Measurements from ENCODE around the gene DEUP1.
"Not testable (repeated sequence)": the region's sequence is repeated elsewhere in the genome, so short reads cannot be mapped to it uniquely, and the experiment has no call there.

The DEUP1 gene, protein sequence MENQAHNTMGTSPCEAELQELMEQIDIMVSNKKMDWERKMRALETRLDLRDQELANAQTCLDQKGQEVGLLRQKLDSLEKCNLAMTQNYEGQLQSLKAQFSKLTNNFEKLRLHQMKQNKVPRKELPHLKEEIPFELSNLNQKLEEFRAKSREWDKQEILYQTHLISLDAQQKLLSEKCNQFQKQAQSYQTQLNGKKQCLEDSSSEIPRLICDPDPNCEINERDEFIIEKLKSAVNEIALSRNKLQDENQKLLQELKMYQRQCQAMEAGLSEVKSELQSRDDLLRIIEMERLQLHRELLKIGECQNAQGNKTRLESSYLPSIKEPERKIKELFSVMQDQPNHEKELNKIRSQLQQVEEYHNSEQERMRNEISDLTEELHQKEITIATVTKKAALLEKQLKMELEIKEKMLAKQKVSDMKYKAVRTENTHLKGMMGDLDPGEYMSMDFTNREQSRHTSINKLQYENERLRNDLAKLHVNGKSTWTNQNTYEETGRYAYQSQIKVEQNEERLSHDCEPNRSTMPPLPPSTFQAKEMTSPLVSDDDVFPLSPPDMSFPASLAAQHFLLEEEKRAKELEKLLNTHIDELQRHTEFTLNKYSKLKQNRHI

GRCh38 chr11:93330446-93330984 lies at the start of gene DEUP1:
Gene DEUP1, plus strand, starts transcription at chr11:93330742. Its CDS starts 1,518 bp downstream, at chr11:93332260.
- peak; percentile 62 for DNase-seq

DNA sequence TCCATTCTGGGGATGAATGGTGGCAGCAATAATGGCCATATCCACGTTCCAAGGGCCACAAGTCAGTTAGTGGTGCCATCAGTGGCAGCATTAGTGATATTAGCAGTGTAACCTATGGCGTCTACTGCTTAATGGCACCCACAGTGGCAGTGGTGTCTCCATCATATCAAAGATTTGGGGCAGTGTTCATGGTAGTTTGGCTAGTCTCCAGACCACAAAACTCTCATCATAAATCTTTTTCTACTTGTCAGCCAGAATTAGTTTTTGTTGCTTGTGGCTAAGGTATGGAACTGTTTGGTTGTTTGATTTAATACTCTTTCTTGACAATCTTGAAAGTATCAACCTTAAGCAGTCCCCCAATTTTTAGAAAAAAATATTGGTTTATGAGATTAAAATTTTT lies 45.1 kb upstream of the DEUP1 start:
- DNase-seq = no peak

DNA sequence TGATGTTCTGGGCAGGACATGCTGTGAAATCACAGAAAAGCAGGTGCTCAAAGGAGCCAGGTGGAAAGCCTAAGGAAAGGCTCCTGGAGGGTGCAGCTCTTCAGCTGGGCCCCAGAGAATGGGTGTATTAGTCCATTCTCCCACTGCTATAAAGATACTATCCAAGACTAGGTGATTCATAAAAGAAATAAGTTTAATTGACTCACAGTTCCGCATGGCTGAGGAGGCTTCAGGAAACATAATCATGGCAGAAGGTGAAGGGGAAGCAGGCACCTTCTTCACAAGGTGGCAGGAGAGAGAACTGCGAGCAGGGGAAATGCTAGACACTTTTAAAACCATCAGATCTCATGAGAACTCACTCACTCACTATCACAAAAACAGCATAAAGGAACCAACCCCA lies 43.1 kb upstream of the DEUP1 start:
- DNase-seq = no peak

DNA sequence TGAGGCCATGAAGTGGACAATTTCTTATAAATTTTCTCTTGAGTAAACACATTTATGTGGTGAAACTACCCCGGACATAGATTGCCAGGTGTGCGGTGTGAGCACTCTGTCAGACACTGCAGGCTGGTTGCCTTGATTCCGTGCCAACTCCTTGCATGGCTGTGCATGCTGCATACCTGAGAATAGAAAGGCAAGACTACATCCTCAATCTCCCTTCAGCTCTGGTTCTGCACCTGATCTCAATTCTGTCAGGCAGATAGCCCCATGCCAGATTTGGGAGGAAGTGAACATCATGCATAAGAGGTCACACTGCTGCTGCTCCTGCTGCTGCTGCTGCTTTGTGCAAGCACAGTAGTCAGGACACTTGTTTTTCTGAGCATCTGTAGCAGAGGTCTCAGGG lies 42.5 kb upstream of the DEUP1 start:
- no peak for DNase-seq

- DNase-seq = no peak
Measured at GRCh38 chr11:93288767-93289166, 41.8 kb upstream of the DEUP1 start.

GRCh38 chr11:93289782-93290463 lies 40.6 kb upstream of the DEUP1 start:
- no peak for DNase-seq

DNA sequence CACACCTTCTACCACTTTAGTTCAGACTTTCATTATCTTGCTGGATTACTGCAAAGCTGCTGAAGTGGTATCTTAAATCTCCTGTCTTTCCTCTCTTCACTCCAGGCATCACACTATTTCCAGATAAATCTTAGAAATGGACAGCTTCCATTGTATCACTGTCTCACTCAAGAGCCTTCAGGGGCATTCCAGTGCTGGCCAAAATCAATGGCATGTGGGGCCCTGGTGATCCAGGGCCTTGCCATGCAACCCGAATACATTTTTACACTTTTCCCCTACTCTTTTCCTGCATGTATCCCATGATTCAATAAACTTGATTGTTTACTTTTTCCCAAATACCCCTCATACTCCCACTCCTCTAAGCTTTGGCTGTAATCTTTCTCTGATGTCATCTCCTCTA lies 39.4 kb upstream of the DEUP1 start:
- DNase-seq = no peak

DNA sequence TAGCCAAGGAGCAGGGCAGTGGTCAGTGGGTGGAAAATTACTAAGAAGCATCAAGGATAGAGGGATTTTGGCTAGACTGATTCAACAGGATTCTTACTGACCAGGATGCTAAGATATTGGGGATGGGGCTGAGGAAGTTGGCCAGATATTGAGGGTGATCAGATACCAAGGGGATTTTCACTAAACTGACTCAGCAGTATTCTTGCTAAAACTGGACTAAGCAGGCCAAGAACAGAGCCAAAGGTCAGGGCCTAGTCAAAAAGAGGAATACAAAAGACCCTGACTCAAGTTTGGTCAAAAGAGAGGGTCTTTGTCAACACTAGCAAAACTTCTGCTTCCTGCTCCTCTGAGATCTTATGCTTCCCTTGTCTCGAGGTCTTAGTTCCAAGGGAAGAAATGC lies 38.6 kb upstream of the DEUP1 start:
- DNase-seq = no peak

GRCh38 chr11:93295921-93296575 lies 34.5 kb upstream of the DEUP1 start:
- DNase-seq = no peak

GRCh38 chr11:93303689-93304088 lies 26.9 kb upstream of the DEUP1 start:
- no peak for DNase-seq

DNA sequence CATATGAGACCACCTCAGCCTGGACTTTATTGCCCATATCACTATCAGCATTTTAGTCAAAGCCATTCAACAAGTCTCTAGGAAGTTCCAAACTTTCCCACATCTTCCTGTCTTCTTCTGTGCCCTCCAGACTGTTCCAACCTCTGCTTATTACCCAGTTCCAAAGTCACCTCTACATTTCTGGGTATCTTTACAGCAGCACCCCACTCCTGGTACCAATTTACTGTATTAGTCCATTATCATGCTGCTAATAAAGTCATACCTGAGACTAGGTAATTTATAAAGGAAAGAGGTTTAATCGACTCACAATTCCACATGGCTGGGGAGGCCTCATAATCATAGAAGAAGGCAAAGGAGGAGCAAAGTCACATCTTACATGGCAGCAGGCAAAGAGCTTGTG lies 16.1 kb upstream of the DEUP1 start:
- DNase-seq = not testable (repeated sequence)

- DNase-seq = no peak
Measured at GRCh38 chr11:93319224-93319839, 11.2 kb upstream of the DEUP1 start.

DNA sequence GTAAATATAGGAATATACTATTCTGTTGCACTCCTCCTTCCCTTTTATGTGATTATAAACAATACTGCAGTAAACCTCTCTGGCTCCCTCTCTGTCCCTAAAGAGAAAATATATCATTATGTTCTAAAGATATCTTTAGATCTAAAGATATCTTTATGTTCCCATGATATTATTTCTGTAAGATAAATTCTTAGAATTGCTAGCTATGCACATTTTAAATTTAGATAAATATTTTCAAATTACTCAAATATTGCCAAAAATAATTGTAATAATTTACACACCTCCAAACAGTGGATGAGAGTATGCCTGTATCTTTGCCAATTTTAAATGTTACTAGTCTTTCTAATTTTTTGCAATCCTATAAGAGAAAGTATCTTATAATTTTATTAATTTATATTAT lies 10.3 kb upstream of the DEUP1 start:
- no peak for DNase-seq

DNA sequence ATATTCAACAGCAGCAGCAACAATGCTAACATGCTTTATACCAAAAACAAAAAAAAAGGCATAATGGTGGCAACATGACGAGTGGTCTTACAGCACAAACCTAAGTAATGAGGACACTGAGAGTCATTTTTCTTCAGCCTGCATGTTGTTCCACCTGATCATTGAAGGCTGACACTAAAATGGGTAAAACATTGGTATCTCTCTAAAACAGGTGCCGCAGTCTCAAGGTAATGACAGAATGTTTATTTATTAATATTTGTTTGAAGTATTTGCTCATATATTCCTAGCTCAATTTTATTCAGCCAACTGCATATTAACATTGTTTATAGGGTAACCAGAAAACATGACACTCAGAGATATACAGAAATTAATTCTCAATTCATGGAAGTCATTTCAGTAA lies 8.3 kb upstream of the DEUP1 start:
- no peak for DNase-seq

DNA sequence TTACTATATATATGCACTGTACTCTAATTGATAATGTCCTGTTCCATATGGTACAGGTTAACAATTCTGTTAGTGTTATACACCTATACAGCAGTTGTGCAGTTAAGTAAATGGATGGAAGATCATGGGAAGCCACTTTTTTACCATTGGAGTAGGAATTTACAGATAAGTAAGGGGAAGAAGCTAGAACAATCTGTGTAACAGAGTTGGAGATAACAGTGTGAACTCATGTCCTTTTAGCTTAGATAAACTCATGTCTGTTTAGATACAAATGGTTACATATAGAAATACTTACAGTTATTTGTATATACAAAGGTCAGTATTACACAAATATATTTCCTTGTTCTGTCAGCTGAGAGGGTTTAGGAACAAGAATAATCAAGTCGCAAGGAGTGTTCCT lies 6.8 kb upstream of the DEUP1 start:
- no peak for DNase-seq

- no peak for DNase-seq
Measured at GRCh38 chr11:93324500-93324899, 6.0 kb upstream of the DEUP1 start.

DNA sequence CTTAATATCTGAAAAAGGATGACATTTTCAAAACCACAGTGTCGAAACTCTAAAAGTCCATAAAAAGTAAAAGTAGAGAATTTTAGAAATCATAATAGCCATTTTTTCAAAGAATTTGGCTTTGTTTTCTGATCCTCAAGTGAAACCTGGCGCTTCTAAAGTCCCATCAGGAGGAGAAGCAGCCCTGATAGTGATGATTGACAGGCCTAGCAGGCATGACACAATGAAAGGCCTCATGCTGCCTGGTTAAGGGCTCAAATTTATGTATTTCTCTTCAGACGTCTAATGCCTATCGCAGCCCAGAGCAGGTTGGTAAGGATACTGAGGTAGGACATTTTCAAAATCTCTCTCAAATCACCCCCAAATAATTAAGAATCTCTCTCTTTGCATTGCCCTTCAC lies 3.9 kb upstream of the DEUP1 start:
- no peak for DNase-seq

DNA sequence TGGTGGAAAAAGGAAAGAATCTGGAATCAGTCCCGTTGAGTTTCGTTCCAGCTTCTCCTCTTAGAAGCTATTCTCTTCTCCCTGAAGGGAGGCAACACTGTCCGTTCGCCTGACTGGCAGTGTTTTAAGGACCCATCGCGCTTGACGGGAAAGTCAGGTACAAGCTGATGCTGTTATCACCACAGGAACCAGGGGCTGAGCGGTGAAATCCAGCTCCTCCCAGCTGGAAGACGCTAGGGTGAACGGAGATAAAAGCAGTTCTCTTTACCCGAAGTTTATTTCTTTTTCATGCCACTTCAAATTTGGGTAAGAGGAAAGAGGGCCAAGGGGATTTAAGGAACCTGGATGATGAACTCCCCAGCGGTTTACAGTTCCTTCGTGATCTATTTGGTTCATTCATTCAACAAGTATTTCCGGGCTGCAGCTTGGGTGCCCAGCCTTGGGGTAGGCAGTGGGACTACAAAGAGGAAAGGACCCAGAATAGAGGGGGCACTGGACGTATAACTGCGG lies 551 bp upstream of the DEUP1 start:
- peak; percentile 27 for DNase-seq

DNA sequence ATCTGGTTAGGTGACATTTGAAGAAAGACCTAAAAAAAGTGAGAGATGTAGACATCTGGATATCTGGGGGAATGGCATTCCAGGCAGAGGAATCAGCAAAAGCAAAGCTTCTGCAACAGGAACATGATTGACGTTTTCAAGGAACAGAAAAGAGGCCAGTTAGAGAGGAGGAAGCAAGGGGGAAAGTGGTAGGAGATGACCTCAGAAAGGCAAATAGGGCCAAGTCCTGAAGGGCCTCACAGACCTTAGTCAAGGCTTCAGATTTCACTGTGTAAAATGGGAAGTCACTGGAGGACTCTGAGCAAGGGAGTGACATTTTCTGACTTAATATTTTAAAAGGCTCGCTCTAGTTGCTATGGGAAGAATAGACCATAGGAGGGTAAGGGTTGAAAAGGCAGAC lies 9.7 kb downstream of the DEUP1 start:
- DNase-seq = no peak

GRCh38 chr11:93344855-93345333 lies 14.4 kb downstream of the DEUP1 start:
- no peak for DNase-seq

DNA sequence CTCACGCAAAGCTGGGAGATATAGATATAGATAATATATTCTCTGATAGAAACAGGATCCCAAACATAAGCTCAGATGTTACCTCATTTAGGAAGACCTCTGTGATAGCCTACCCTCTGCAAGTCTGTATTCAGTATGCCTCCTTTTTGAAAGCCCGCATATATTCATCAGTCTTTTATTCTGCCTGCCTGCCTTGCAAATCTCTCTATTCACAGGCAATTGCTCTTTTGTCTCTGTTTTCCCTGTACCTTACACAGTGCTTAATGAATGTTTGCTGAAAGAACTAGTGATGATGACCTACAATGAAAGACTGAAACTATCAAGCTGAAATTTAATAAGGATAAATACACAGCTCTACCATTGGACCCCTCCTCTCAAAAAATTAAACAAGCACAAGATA lies 18.4 kb downstream of the DEUP1 start:
- no peak for DNase-seq

DNA sequence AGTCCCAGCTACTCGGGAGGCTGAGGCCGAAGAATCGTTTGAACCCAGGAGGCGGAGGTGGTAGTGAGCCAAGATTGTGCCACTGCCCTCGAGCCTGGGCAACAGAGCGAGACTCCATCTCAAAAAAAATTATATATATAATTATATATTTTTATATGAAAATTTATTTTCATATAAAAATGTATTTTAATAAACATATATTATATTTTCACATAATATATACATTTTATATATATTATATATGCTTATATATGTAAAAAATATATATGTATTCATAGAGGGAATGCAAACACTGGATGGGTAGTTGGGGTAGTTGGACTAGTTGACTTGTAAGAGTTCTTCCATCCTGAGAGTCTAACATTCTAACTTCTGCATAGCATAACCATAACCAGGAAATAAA lies 20.3 kb downstream of the DEUP1 start:
- no peak for DNase-seq

GRCh38 chr11:93359396-93359795 lies 28.9 kb downstream of the DEUP1 start:
- DNase-seq = no peak
